Karpas-422 (cell line): ENCODE data around the gene UBB. TPM values are rescaled to one million over a fixed set of nuclear protein-coding genes. Genes with fewer than 3 reads are reported as not detected.
"Not testable (repeated sequence)": the region's sequence is repeated elsewhere in the genome, so short reads cannot be mapped to it uniquely, and the experiment has no call there.

Experiments
- DNase-seq: peaks from one replicate; pipeline ENCODE4 v3.0.0-alpha.2; 2015
- H2AFZ ChIP-seq: fragments of 200-600 bp; sonication (generic); 2 replicates; pipeline ENCODE4 v1.6.1; 2014; ENCODE audit warnings: antibody characterized with exemption, low read length, mixed read lengths
- H3K27ac ChIP-seq: fragments of 200-600 bp; sonication (generic); 2 replicates; pipeline ENCODE4 v1.5.1; 2014; ENCODE audit warnings: mild to moderate bottlenecking, low read length, moderate library complexity
- H3K27me3 ChIP-seq: fragments of 200-600 bp; sonication (generic); 2 replicates; pipeline ENCODE4 v1.6.1; 2014; ENCODE audit warnings: low read length, mixed read lengths
- H3K36me3 ChIP-seq: fragments of 200-600 bp; sonication (generic); 2 replicates; pipeline ENCODE4 v1.6.1; 2014; ENCODE audit warnings: low read length, mixed read lengths; ENCODE audit not compliant: insufficient read depth
- H3K4me1 ChIP-seq: fragments of 200-600 bp; sonication (generic); 2 replicates; pipeline ENCODE4 v1.6.1; 2014; ENCODE audit warnings: mild to moderate bottlenecking, low read length, mixed read lengths
- H3K4me2 ChIP-seq: fragments of 200-600 bp; sonication (generic); 2 replicates; pipeline ENCODE4 v1.6.1; 2014; ENCODE audit warnings: low read length, low read depth, mild to moderate bottlenecking; ENCODE audit not compliant: poor library complexity, severe bottlenecking
- H3K4me3 ChIP-seq: fragments of 200-600 bp; sonication (generic); 2 replicates; pipeline ENCODE4 v1.5.1; 2014; ENCODE audit warnings: mild to moderate bottlenecking, antibody characterized with exemption, low read length, mixed read lengths
- H3K79me2 ChIP-seq: fragments of 200-600 bp; sonication (generic); 2 replicates; pipeline ENCODE4 v1.6.1; 2014; ENCODE audit warnings: mild to moderate bottlenecking, low read length, mixed read lengths
- H3K9ac ChIP-seq: fragments of 200-600 bp; sonication (generic); 2 replicates; pipeline ENCODE4 v1.6.0; 2014; ENCODE audit warnings: low read length
- H3K9me2 ChIP-seq: fragments of 200-600 bp; sonication (generic), shearing (Covaris generic); replicated peaks from 2 replicates; pipeline ENCODE4 v1.6.0; 2014; ENCODE audit warnings: mild to moderate bottlenecking, low read length, moderate library complexity; ENCODE audit not compliant: insufficient read depth
- H3K9me3 ChIP-seq: fragments of 300-700, 200-600 bp; sonication (generic); 2 replicates; pipeline ENCODE4 v1.6.1; 2014; ENCODE audit warnings: low read length, mixed read lengths
- H4K20me1 ChIP-seq: fragments of 200-600 bp; sonication (generic); 2 replicates; pipeline ENCODE4 v1.6.1; 2014; ENCODE audit warnings: mild to moderate bottlenecking, antibody characterized with exemption, low read length, low read depth; ENCODE audit not compliant: insufficient read depth
- total RNA-seq: library from RNA; depleted of rRNA; stranded (reverse); fragments of >200 nt; shearing (Covaris generic); gene quantifications from 2 replicates; pipeline ENCODE4 v1.2.3, GENCODE V29; 2014; ENCODE audit warnings: low replicate concordance

Gene UBB
- total RNA-seq, 1 experiment from 2014 or later, result 1,060 TPM

GRCh38 chr17:16398270-16399267 is 17.7 kb downstream of the UBB start:
- no peak overlapping the region for H3K27ac ChIP-seq

GRCh38 chr17:16403847-16404246 is 23.0 kb downstream of the UBB start:
- H3K4me3 ChIP-seq, H3K4me2 ChIP-seq, H4K20me1 ChIP-seq, DNase-seq, H2AFZ ChIP-seq, H3K79me2 ChIP-seq, H3K9me3 ChIP-seq, H3K36me3 ChIP-seq, H3K9ac ChIP-seq, H3K9me2 ChIP-seq, H3K27me3 ChIP-seq, H3K27ac ChIP-seq: not testable (repeated sequence)
- peaks cover 11% of the 10 kb centered on the region for H3K4me1 ChIP-seq

More at GRCh38 chr17:16398270-16399267, 17.7 kb downstream of the UBB start:
- no peaks in the 10 kb centered on the region for H3K79me2 ChIP-seq
- no peaks in the 10 kb centered on the region for H3K9me3 ChIP-seq
- H2AFZ ChIP-seq, result no peak overlapping the region
- H3K27me3 ChIP-seq, result no peaks in the 10 kb centered on the region
- H3K4me3 ChIP-seq, result no peak overlapping the region
- H3K36me3 ChIP-seq, result no peaks in the 10 kb centered on the region
- H3K4me2 ChIP-seq, result no peak overlapping the region
- DNase-seq, result no peak
- peaks cover 12% of the 10 kb centered on the region for H3K4me1 ChIP-seq
- H3K9me2 ChIP-seq, result no peaks in the 10 kb centered on the region
- H3K9ac ChIP-seq, result no peak overlapping the region; the same call in 1 of the 2 replicates
- H4K20me1 ChIP-seq, result no peaks in the 10 kb centered on the region

- no peaks in the 10 kb centered on the region for H4K20me1 ChIP-seq
- H3K9ac ChIP-seq, result no peak overlapping the region
- no peak for DNase-seq
- peaks cover 13% of the 10 kb centered on the region for H3K4me1 ChIP-seq
- H3K4me2 ChIP-seq, result no peak overlapping the region
- no peak overlapping the region for H3K4me3 ChIP-seq
- H3K36me3 ChIP-seq, result no peaks in the 10 kb centered on the region
- no peaks in the 10 kb centered on the region for H3K79me2 ChIP-seq
- no peaks in the 10 kb centered on the region for H3K27me3 ChIP-seq
- H3K27ac ChIP-seq, result no peak overlapping the region
- H2AFZ ChIP-seq, result no peak overlapping the region
- H3K9me2 ChIP-seq, result no peaks in the 10 kb centered on the region
- no peaks in the 10 kb centered on the region for H3K9me3 ChIP-seq
Measured at GRCh38 chr17:16406742-16407674, 26.1 kb downstream of the UBB start.

- H3K36me3 ChIP-seq, result no peaks in the 10 kb centered on the region
- H3K79me2 ChIP-seq, result no peaks in the 10 kb centered on the region
- H3K27me3 ChIP-seq, result no peaks in the 10 kb centered on the region
- no peaks in the 10 kb centered on the region for H3K9me2 ChIP-seq
- H3K4me3 ChIP-seq, result no peak overlapping the region
- H2AFZ ChIP-seq, result no peak overlapping the region; the same call in 1 of the 2 replicates
- H3K4me2 ChIP-seq, result no peak overlapping the region
- H3K27ac ChIP-seq, result no peak overlapping the region
- peak; percentile 70 for DNase-seq
- H3K4me1 ChIP-seq, result peaks cover 13% of the 10 kb centered on the region
- H3K9me3 ChIP-seq, result no peaks in the 10 kb centered on the region
- no peaks in the 10 kb centered on the region for H4K20me1 ChIP-seq
- H3K9ac ChIP-seq, result no peak overlapping the region
Measured at GRCh38 chr17:16407911-16408588, 27.2 kb downstream of the UBB start.

- peak within 1 kb of the TSS; percentile 61 for H3K27ac ChIP-seq
- no peaks in the 10 kb centered on the region for H3K27me3 ChIP-seq
- no peaks in the 10 kb centered on the region for H3K9me2 ChIP-seq
- DNase-seq, result peak; percentile 81
- peak within 1 kb of the TSS; percentile 82 for H3K9ac ChIP-seq
- H3K79me2 ChIP-seq, result peaks cover 7% of the 10 kb centered on the region; the same call in 1 of the 2 replicates
- H3K4me1 ChIP-seq, result peaks cover 16% of the 10 kb centered on the region
- H3K4me2 ChIP-seq, result peak within 1 kb of the TSS; percentile 78
- peak within 1 kb of the TSS; percentile 81 for H3K4me3 ChIP-seq
- H3K36me3 ChIP-seq, result no peaks in the 10 kb centered on the region
- H3K9me3 ChIP-seq, result no peaks in the 10 kb centered on the region
- no peaks in the 10 kb centered on the region for H4K20me1 ChIP-seq
- peak within 1 kb of the TSS; percentile 62 for H2AFZ ChIP-seq
Measured at GRCh38 chr17:16415031-16415924, 34.4 kb downstream of the UBB start, which contains the start of gene TRPV2. Gene TRPV2, plus strand, starts transcription at chr17:16415571. Its CDS starts 2,098 bp downstream, at chr17:16417669.

GRCh38 chr17:16417399-16417798 is 36.5 kb downstream of the UBB start:
- no peaks in the 10 kb centered on the region for H3K9me2 ChIP-seq
- peaks cover 7% of the 10 kb centered on the region; the same call in 1 of the 2 replicates for H3K79me2 ChIP-seq
- no peak overlapping the region for H2AFZ ChIP-seq
- no peak for DNase-seq
- no peak overlapping the region for H3K4me2 ChIP-seq
- H3K9me3 ChIP-seq, result no peaks in the 10 kb centered on the region
- no peak overlapping the region for H3K9ac ChIP-seq
- H3K4me3 ChIP-seq, result no peak overlapping the region
- H3K27me3 ChIP-seq, result no peaks in the 10 kb centered on the region
- H3K27ac ChIP-seq, result no peak overlapping the region
- H3K36me3 ChIP-seq, result no peaks in the 10 kb centered on the region
- peaks cover 16% of the 10 kb centered on the region for H3K4me1 ChIP-seq
- H4K20me1 ChIP-seq, result no peaks in the 10 kb centered on the region
